Progenitor cell of endocrine pancreas (in vitro differentiated cells): ENCODE data around the gene NPL. TPM values are rescaled to one million over a fixed set of nuclear protein-coding genes. Genes with fewer than 3 reads are reported as not detected.

Experiments
- DNase-seq: peaks from one replicate; pipeline ENCODE4 v3.0.0; 2021; ENCODE audit warnings: low spot score; ENCODE audit not compliant: unreplicated experiment
- H3K27ac Mint-ChIP-seq: 2 replicates; pipeline ENCODE4 v1.8.0; 2021; ENCODE audit warnings: mild to moderate bottlenecking, moderate library complexity, mixed read lengths
- H3K27me3 Mint-ChIP-seq: 2 replicates; pipeline ENCODE4 v1.8.0; 2021; ENCODE audit warnings: mixed read lengths
- H3K36me3 Mint-ChIP-seq: 2 replicates; pipeline ENCODE4 v1.8.0; 2022; ENCODE audit warnings: mixed read lengths; ENCODE audit not compliant: insufficient read depth
- H3K4me1 Mint-ChIP-seq: 2 replicates; pipeline ENCODE4 v1.8.0; 2021; ENCODE audit warnings: low read depth, mixed read lengths
- H3K4me3 Mint-ChIP-seq: 2 replicates; pipeline ENCODE4 v1.8.0; 2021; ENCODE audit warnings: low read depth, mild to moderate bottlenecking, moderate library complexity, mixed read lengths
- H3K9me3 Mint-ChIP-seq: 2 replicates; pipeline ENCODE4 v1.8.0; 2021; ENCODE audit warnings: low read depth, mixed read lengths
- CTCF ChIP-seq: fragments of 200-600 bp; sonication (generic); IDR thresholded peaks from one replicate; pipeline ENCODE4 v1.5.0; 2021; ENCODE audit warnings: antibody characterized with exemption, mild to moderate bottlenecking; ENCODE audit not compliant: unreplicated experiment
- total RNA-seq: library from RNA; stranded (reverse); gene quantifications from 2 replicates; pipeline ENCODE4 v1.2.1, GENCODE V29; 2021

NPL gene
- total RNA-seq, 1 donor from 2014 or later = 2.0 TPM

- H3K9me3 Mint-ChIP-seq = no peaks in the 10 kb centered on the region
- DNase-seq = no peak
- no peak overlapping the region for H3K27ac Mint-ChIP-seq
- no peak for TF ChIP-seq CTCF
- peaks cover 2% of the 10 kb centered on the region for H3K4me1 Mint-ChIP-seq
- H3K27me3 Mint-ChIP-seq = no peaks in the 10 kb centered on the region
- H3K36me3 Mint-ChIP-seq = no peaks in the 10 kb centered on the region
- H3K4me3 Mint-ChIP-seq = no peak overlapping the region
Observed at GRCh38 chr1:182779530-182779929, 10.0 kb upstream of the NPL start.

- DNase-seq = peak; percentile 33
- no peak overlapping the region for H3K27ac Mint-ChIP-seq
- H3K36me3 Mint-ChIP-seq = no peaks in the 10 kb centered on the region
- H3K4me3 Mint-ChIP-seq = no peak overlapping the region
- H3K4me1 Mint-ChIP-seq = peaks cover 2% of the 10 kb centered on the region
- H3K9me3 Mint-ChIP-seq = no peaks in the 10 kb centered on the region
- peaks cover 6% of the 10 kb centered on the region for H3K27me3 Mint-ChIP-seq
- peak; percentile 66 for TF ChIP-seq CTCF
Observed at GRCh38 chr1:182781841-182782586, 7.6 kb upstream of the NPL start.

- Mint-ChIP-seq H3K27me3 (peaks cover 11% of the 10 kb centered on the region), H3K4me3 (no peak overlapping the region), H3K9me3 (no peaks in the 10 kb centered on the region), H3K27ac (peak overlapping the region; percentile 1), H3K4me1 (peaks cover 2% of the 10 kb centered on the region), H3K36me3 (no peaks in the 10 kb centered on the region)
- DNase-seq = no peak
- no peak for TF ChIP-seq CTCF
Observed at GRCh38 chr1:182782587-182782913, 7.0 kb upstream of the NPL start.

- DNase-seq = no peak
- Mint-ChIP-seq H3K4me1 (peaks cover 2% of the 10 kb centered on the region), H3K9me3 (no peaks in the 10 kb centered on the region), H3K4me3 (no peak overlapping the region), H3K27me3 (peaks cover 16% of the 10 kb centered on the region), H3K27ac (no peak overlapping the region), H3K36me3 (no peaks in the 10 kb centered on the region)
- TF ChIP-seq CTCF = no peak
Observed at GRCh38 chr1:182783068-182783467, 6.5 kb upstream of the NPL start.

GRCh38 chr1:182784556-182785171 lies 4.9 kb upstream of the NPL start:
- Mint-ChIP-seq H3K4me3 (no peak overlapping the region), H3K27me3 (peaks cover 29% of the 10 kb centered on the region), H3K4me1 (peaks cover 2% of the 10 kb centered on the region), H3K36me3 (no peaks in the 10 kb centered on the region), H3K9me3 (no peaks in the 10 kb centered on the region), H3K27ac (no peak overlapping the region)
- TF ChIP-seq CTCF = peak; percentile 78
- no peak for DNase-seq
